ENCODE results near the gene RCAN1. TPM values are rescaled to one million over a fixed set of nuclear protein-coding genes. Genes with fewer than 3 reads are reported as not detected.

RCAN1 gene
- 22.1 and 88.8 TPM in 2 replicates for total RNA-seq

- FAIRE-seq (no peak), DNase-seq (ENCODE audit: low read depth) (peak; percentile 83)
- Histone ChIP-seq H3K36me3 (ENCODE audit: control insufficient read depth, insufficient read depth, low read length) (no peaks in the 10 kb centered on the region), H3K27me3 (ENCODE audit: control insufficient read depth, insufficient read depth, low read length) (peaks cover 2% of the 10 kb centered on the region), H3K4me3 (ENCODE audit: low read depth, low read length) (peak within 1 kb of the TSS; percentile 64)
- TF ChIP-seq, protein P1, sequence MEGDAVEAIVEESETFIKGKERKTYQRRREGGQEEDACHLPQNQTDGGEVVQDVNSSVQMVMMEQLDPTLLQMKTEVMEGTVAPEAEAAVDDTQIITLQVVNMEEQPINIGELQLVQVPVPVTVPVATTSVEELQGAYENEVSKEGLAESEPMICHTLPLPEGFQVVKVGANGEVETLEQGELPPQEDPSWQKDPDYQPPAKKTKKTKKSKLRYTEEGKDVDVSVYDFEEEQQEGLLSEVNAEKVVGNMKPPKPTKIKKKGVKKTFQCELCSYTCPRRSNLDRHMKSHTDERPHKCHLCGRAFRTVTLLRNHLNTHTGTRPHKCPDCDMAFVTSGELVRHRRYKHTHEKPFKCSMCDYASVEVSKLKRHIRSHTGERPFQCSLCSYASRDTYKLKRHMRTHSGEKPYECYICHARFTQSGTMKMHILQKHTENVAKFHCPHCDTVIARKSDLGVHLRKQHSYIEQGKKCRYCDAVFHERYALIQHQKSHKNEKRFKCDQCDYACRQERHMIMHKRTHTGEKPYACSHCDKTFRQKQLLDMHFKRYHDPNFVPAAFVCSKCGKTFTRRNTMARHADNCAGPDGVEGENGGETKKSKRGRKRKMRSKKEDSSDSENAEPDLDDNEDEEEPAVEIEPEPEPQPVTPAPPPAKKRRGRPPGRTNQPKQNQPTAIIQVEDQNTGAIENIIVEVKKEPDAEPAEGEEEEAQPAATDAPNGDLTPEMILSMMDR (IDR thresholded peaks at IDR 0.05; ENCODE audit: insufficient read depth, low read length, severe bottlenecking): no peak
These were observed at the start of gene RCAN1 for GRCh38 chr21:34614628-34615486. Gene RCAN1, minus strand, starts transcription at chr21:34615113. Its CDS starts 102 bp downstream, at chr21:34615011.

- FAIRE-seq (no peak), DNase-seq (ENCODE audit: low read depth) (no peak)
- H3K4me3 ChIP-seq (ENCODE audit: low read depth, low read length): no peak overlapping the region
- H3K27me3 ChIP-seq (ENCODE audit: control insufficient read depth, insufficient read depth, low read length): peaks cover 7% of the 10 kb centered on the region
- TF ChIP-seq, protein P1 (IDR thresholded peaks at IDR 0.05; ENCODE audit: insufficient read depth, low read length, severe bottlenecking): no peak
- H3K36me3 ChIP-seq (ENCODE audit: control insufficient read depth, insufficient read depth, low read length): no peaks in the 10 kb centered on the region
These were observed 46.9 kb upstream of the RCAN1 start for GRCh38 chr21:34661848-34662247.

- TF ChIP-seq, protein P1 (IDR thresholded peaks at IDR 0.05; ENCODE audit: insufficient read depth, low read length, severe bottlenecking): no peak
- no peak overlapping the region for H3K4me3 ChIP-seq (ENCODE audit: low read depth, low read length)
- peaks cover 5% of the 10 kb centered on the region for H3K27me3 ChIP-seq (ENCODE audit: control insufficient read depth, insufficient read depth, low read length)
- no peaks in the 10 kb centered on the region for H3K36me3 ChIP-seq (ENCODE audit: control insufficient read depth, insufficient read depth, low read length)
- DNase-seq (ENCODE audit: low read depth) (no peak), FAIRE-seq (no peak)
These were observed 38.6 kb upstream of the RCAN1 start for GRCh38 chr21:34653522-34653921.

GRCh38 chr21:34651642-34652041, 36.7 kb upstream of the RCAN1 start:
- DNase-seq (ENCODE audit: low read depth): no peak

GRCh38 chr21:34650861-34651431, 36.0 kb upstream of the RCAN1 start:
- Histone ChIP-seq H3K36me3 (ENCODE audit: control insufficient read depth, insufficient read depth, low read length) (no peaks in the 10 kb centered on the region), H3K4me3 (ENCODE audit: low read depth, low read length) (no peak overlapping the region), H3K27me3 (ENCODE audit: control insufficient read depth, insufficient read depth, low read length) (peaks cover 5% of the 10 kb centered on the region)
- FAIRE-seq: no peak
- no peak for DNase-seq (ENCODE audit: low read depth)
- TF ChIP-seq, protein P1 (IDR thresholded peaks at IDR 0.05; ENCODE audit: insufficient read depth, low read length, severe bottlenecking): no peak

More at GRCh38 chr21:34651642-34652041, 36.7 kb upstream of the RCAN1 start:
- TF ChIP-seq, protein P1 (IDR thresholded peaks at IDR 0.05; ENCODE audit: insufficient read depth, low read length, severe bottlenecking): no peak
- H3K4me3 ChIP-seq (ENCODE audit: low read depth, low read length): no peak overlapping the region
- no peak for FAIRE-seq
- H3K27me3 ChIP-seq (ENCODE audit: control insufficient read depth, insufficient read depth, low read length): peaks cover 5% of the 10 kb centered on the region
- no peaks in the 10 kb centered on the region for H3K36me3 ChIP-seq (ENCODE audit: control insufficient read depth, insufficient read depth, low read length)
